HCT116 (cell line): ENCODE results near the gene CERS6. TPM values are rescaled to one million over a fixed set of nuclear protein-coding genes. Genes with fewer than 3 reads are reported as not detected.

Experiments
- ATAC-seq: fragments of 200-7000 bp; cut with Tn5 transposase; 2 replicates; pipeline ENCODE4 v1.9.1; 2020; ENCODE audit warnings: mild to moderate bottlenecking, moderate library complexity
- BruUV-seq: library from RNA; stranded (reverse); fragments of 400-500 nt; replicated peaks from 2 replicates; lab custom pipeline; 2021; lab: Mats Ljungman, UMichigan
- CTCF ChIA-PET: fragments of 300-600 bp; sonication (Branson Sonifier 250); formaldehyde crosslinking; loops from one replicate; lab custom pipeline; 2021; ENCODE audit warnings: antibody characterized with exemption; lab: Charles Lee
- POLR2A ChIA-PET: fragments of 300-600, 350-600 bp; sonication (Branson Sonifier 250); formaldehyde crosslinking; loops from one replicate; lab custom pipeline; 2021; ENCODE audit warnings: antibody characterized with exemption; lab: Charles Lee
- RAD21 ChIA-PET, 2 experiments: fragments of 300-600 bp; sonication (Branson Sonifier 250); formaldehyde crosslinking; loops; one replicate each; lab custom pipeline; 2023; ENCODE audit warnings: low total read pairs in 2 of 2; ENCODE audit not compliant: uncharacterized antibody in 2 of 2, unreplicated experiment in 2 of 2, low non-redundant PET in 1 of 2; lab: Charles Lee
- DNase-seq: peaks from one replicate; pipeline ENCODE4 v3.0.0-alpha.2; 2010; ENCODE audit warnings: low read depth, low spot score
- H2AFZ ChIP-seq: fragments of 200-600 bp; shearing (Covaris generic), sonication (generic); 2 replicates; pipeline ENCODE4 v1.6.1; 2017; ENCODE audit warnings: low read depth, mixed run types, mixed read lengths, antibody characterized with exemption, low read length; ENCODE audit not compliant: poor library complexity, severe bottlenecking
- H3K27ac ChIP-seq: 2 replicates; pipeline ENCODE4 v1.5.1; 2012; ENCODE audit warnings: low read depth, low read length
- H3K27me3 ChIP-seq: fragments of 200-600 bp; sonication (generic); 2 replicates; pipeline ENCODE4 v1.6.1; 2016; ENCODE audit warnings: mixed run types, low read length, mixed read lengths; ENCODE audit not compliant: insufficient read depth
- H3K36me3 ChIP-seq, 2 experiments: fragments of 200-500 bp in 1 of 2; fragments of 200-600 bp in 1 of 2; sonication (Bioruptor generic) in 1 of 2; sonication (generic) in 1 of 2; 2 replicates each; pipeline versions ENCODE4 v1.5.1 to v1.6.1; 2014 to 2016; ENCODE audit warnings: low read length in 2 of 2, inconsistent platforms in 1 of 2, mixed read lengths in 1 of 2, mixed run types in 1 of 2; ENCODE audit not compliant: insufficient read depth in 2 of 2, control insufficient read depth in 1 of 2
- H3K4me1 ChIP-seq, 2 experiments: fragments of 200-600 bp in 1 of 2; sonication (generic) in 1 of 2; 2 replicates each; pipeline versions ENCODE4 v1.5.1 to v1.6.1; 2012 to 2017; ENCODE audit warnings: low read length in 2 of 2, inconsistent platforms in 1 of 2, mild to moderate bottlenecking in 1 of 2, mixed read lengths in 1 of 2, mixed run types in 1 of 2, moderate library complexity in 1 of 2; ENCODE audit not compliant: insufficient read depth in 2 of 2, control insufficient read depth in 1 of 2
- H3K4me2 ChIP-seq: fragments of 200-600 bp; sonication (generic); 2 replicates; pipeline ENCODE4 v1.6.1; 2017; ENCODE audit warnings: mixed run types, low read length, mixed read lengths
- H3K4me3 ChIP-seq, 2 experiments: fragments of 200-600 bp in 1 of 2; sonication (generic) in 1 of 2; replicated peaks in 1 of 2; 2 replicates each; pipeline ENCODE4 v1.5.1; 2011 to 2016; ENCODE audit warnings: low read length in 2 of 2, control low read depth in 1 of 2, low read depth in 1 of 2, mild to moderate bottlenecking in 1 of 2, mixed read lengths in 1 of 2, mixed run types in 1 of 2
- H3K79me2 ChIP-seq: fragments of 200-600 bp; sonication (generic); 2 replicates; pipeline ENCODE4 v1.6.1; 2017; ENCODE audit warnings: mild to moderate bottlenecking, mixed run types, low read length, moderate library complexity, mixed read lengths; ENCODE audit not compliant: insufficient read depth
- H3K9ac ChIP-seq: fragments of 200-600 bp; sonication (generic); 2 replicates; pipeline ENCODE4 v1.6.1; 2016; ENCODE audit warnings: low read length, mixed read lengths
- H3K9me2 ChIP-seq: fragments of 200-600 bp; sonication (generic), shearing (Covaris generic); 2 replicates; pipeline ENCODE4 v1.6.1; 2017; ENCODE audit warnings: mixed run types, mild to moderate bottlenecking, moderate library complexity; ENCODE audit not compliant: insufficient read depth
- H3K9me3 ChIP-seq, 2 experiments: fragments of 200-500 bp in 1 of 2; fragments of 200-600 bp in 1 of 2; sonication (Bioruptor generic) in 1 of 2; sonication (generic) in 1 of 2; 2 replicates each; pipeline ENCODE4 v1.6.1; 2014 to 2017; ENCODE audit warnings: low read length in 2 of 2, mixed read lengths in 2 of 2, inconsistent platforms in 1 of 2, low read depth in 1 of 2, mild to moderate bottlenecking in 1 of 2, mixed run types in 1 of 2, moderate library complexity in 1 of 2; ENCODE audit not compliant: control insufficient read depth in 1 of 2, insufficient read depth in 1 of 2
- H4K20me1 ChIP-seq: fragments of 200-600 bp; sonication (generic), shearing (Covaris generic); 2 replicates; pipeline ENCODE4 v1.6.1; 2017; ENCODE audit warnings: mixed run types, mild to moderate bottlenecking, moderate library complexity; ENCODE audit not compliant: insufficient read depth
- ATF3 ChIP-seq: IDR thresholded peaks from 2 replicates; pipeline ENCODE4 v1.6.1; 2012
- CBX3 ChIP-seq: IDR thresholded peaks from 2 replicates; pipeline ENCODE4 v1.6.1; 2012; ENCODE audit warnings: low read depth
- CEBPB ChIP-seq: IDR thresholded peaks from 2 replicates; pipeline ENCODE4 v1.6.1; 2012; ENCODE audit warnings: low read depth
- CTCF ChIP-seq, 3 experiments: fragments of 200-600 bp in 1 of 3; sonication (generic) in 1 of 3; IDR thresholded peaks in 2 of 3; conservative IDR thresholded peaks in 1 of 3; 2 replicates each; pipeline ENCODE4 v1.5.1; 2012 to 2017; ENCODE audit warnings: low read depth in 2 of 3, low read length in 2 of 3, antibody characterized with exemption in 1 of 3, borderline replicate concordance in 1 of 3, control low read depth in 1 of 3, mild to moderate bottlenecking in 1 of 3, mixed read lengths in 1 of 3, mixed run types in 1 of 3, moderate library complexity in 1 of 3; ENCODE audit not compliant: insufficient read depth in 1 of 3
- EGR1 ChIP-seq: IDR thresholded peaks from 2 replicates; pipeline ENCODE4 v1.6.1; 2012; ENCODE audit warnings: low read depth
- ELF1 ChIP-seq: IDR thresholded peaks from 2 replicates; pipeline ENCODE4 v1.6.1; 2012; ENCODE audit warnings: low read depth, borderline replicate concordance
- EZH2 ChIP-seq: fragments of 200-600 bp; sonication (generic); IDR thresholded peaks from 2 replicates; pipeline ENCODE4 v1.6.1; 2017; ENCODE audit warnings: antibody characterized with exemption, mixed run types
- JUND ChIP-seq: IDR thresholded peaks from 2 replicates; pipeline ENCODE4 v1.6.1; 2012
- MAX ChIP-seq: IDR thresholded peaks from 2 replicates; pipeline ENCODE4 v1.6.1; 2012
- POLR2A ChIP-seq: IDR thresholded peaks from 2 replicates; pipeline ENCODE4 v1.7.0; 2011; ENCODE audit warnings: borderline replicate concordance; ENCODE audit not compliant: insufficient read depth, insufficient read length; ENCODE audit errors: extremely low read depth
- REST ChIP-seq: IDR thresholded peaks from 2 replicates; pipeline ENCODE4 v1.6.1; 2012; ENCODE audit warnings: low read depth
- SIN3A ChIP-seq: IDR thresholded peaks from 2 replicates; pipeline ENCODE4 v1.6.1; 2012; ENCODE audit warnings: low read depth
- SP1 ChIP-seq: IDR thresholded peaks from 2 replicates; pipeline ENCODE4 v1.6.1; 2012; ENCODE audit warnings: low read depth
- SRF ChIP-seq: IDR thresholded peaks from 2 replicates; pipeline ENCODE4 v1.6.1; 2012; ENCODE audit warnings: low read depth
- YY1 ChIP-seq: IDR thresholded peaks from 2 replicates; pipeline ENCODE4 v1.6.1; 2011; ENCODE audit warnings: low read length, low read depth, moderate library complexity, mild to moderate bottlenecking; ENCODE audit not compliant: insufficient replicate concordance; ENCODE audit errors: extremely low read depth
- ZBTB33 ChIP-seq: IDR thresholded peaks from 2 replicates; pipeline ENCODE4 v1.6.1; 2011; ENCODE audit warnings: mild to moderate bottlenecking, low read length, moderate library complexity; ENCODE audit not compliant: insufficient replicate concordance; ENCODE audit errors: extremely low read depth
- ZNF274 ChIP-seq: fragments of 200-500 bp; sonication (Bioruptor generic); IDR thresholded peaks from 2 replicates; pipeline ENCODE4 v1.6.1; 2014; ENCODE audit warnings: mild to moderate bottlenecking, low read depth, low read length, inconsistent platforms
- intact Hi-C: fragments of 100-400 bp; cut with micrococcal nuclease; formaldehyde crosslinking; loops from 2 replicates; pipeline ENCODE4 v1.10.0; 2022
- total RNA-seq: library from RNA; stranded (reverse); gene quantifications from one replicate; pipeline ENCODE4 v1.2.1, GENCODE V29; 2021; ENCODE audit not compliant: unreplicated experiment

Gene CERS6
- total RNA-seq, 1 experiment from 2014 or later = 37.0 TPM

GRCh38 chr2:168602379-168602778, 146.3 kb downstream of the CERS6 start:
- TF ChIP-seq SIN3A = no peak
- no peak for TF ChIP-seq SP1
- no peak for TF ChIP-seq YY1
- no peak for TF ChIP-seq ELF1
- TF ChIP-seq ATF3 = no peak
- TF ChIP-seq EGR1 = no peak
- TF ChIP-seq CTCF (IDR thresholded peaks at IDR 0.05 in 2 of 3, conservative IDR thresholded peaks at IDR 0.05 in 1 of 3; ENCODE audit: borderline replicate concordance in 1 of 3, insufficient read depth in 1 of 3, low read depth in 2 of 3, low read length in 2 of 3) = no peak
- TF ChIP-seq EZH2 = no peak
- TF ChIP-seq CEBPB = no peak
- TF ChIP-seq CBX3 = no peak
- no peak for TF ChIP-seq REST
- TF ChIP-seq ZNF274 = no peak
- TF ChIP-seq MAX = no peak
- no peak for TF ChIP-seq SRF
- no peak for TF ChIP-seq ZBTB33
- no peak for TF ChIP-seq JUND
- no peak for TF ChIP-seq POLR2A
- Histone ChIP-seq H3K9me2 (no peaks in the 10 kb centered on the region), H2AFZ (no peak overlapping the region), H3K9me3 (no peaks in the 10 kb centered on the region), H3K27me3 (no peaks in the 10 kb centered on the region), H3K27ac (no peak overlapping the region), H3K9ac (no peak overlapping the region), H3K4me1 (peaks cover 0 to 7% of the 10 kb centered on the region in 2 experiments; a peak in 3 of 4 replicates), H3K4me2 (no peak overlapping the region), H3K36me3 (no peaks in the 10 kb centered on the region), H4K20me1 (no peaks in the 10 kb centered on the region), H3K79me2 (peaks cover 15% of the 10 kb centered on the region; the same call in 1 of the 2 replicates), H3K4me3 (no peak overlapping the region)
- DNase-seq = no peak
- ChIA-PET RAD21 (no interaction called here), CTCF (no interaction called here), POLR2A (no interaction called here)
- no TSS peak for BruUV-seq
- intact Hi-C loops = no loop called here
- no peak for ATAC-seq
